ENCODE measurements around the gene SETD6.

- no peak for TF ChIP-seq POLR2A (IDR thresholded peaks at IDR 0.05)
- TF ChIP-seq CTCF (IDR thresholded peaks at IDR 0.05 in 4 of 5, conservative IDR thresholded peaks at IDR 0.05 in 1 of 5): no peak
Observed at GRCh38 chr16:58548378-58548777, 33.1 kb downstream of the SETD6 start.

All from gastrocnemius medialis (tissue), 4 donors.